Measurements from ENCODE around the gene ENPP6.

Gene ENPP6

GRCh38 chr4:184262901-184263300, 45.2 kb upstream of the ENPP6 start:
- TF ChIP-seq CREB1 (IDR thresholded peaks at IDR 0.05; ENCODE audit: low read depth) (no peak), CEBPB (IDR thresholded peaks at IDR 0.05) (no peak), RAD21 (IDR thresholded peaks at IDR 0.05; ENCODE audit: low read depth) (no peak), NFIC (IDR thresholded peaks at IDR 0.05) (no peak), REST (IDR thresholded peaks at IDR 0.05; ENCODE audit: low read depth) (no peak), EGR1 (IDR thresholded peaks at IDR 0.05) (no peak), ZBTB7A (IDR thresholded peaks at IDR 0.05; ENCODE audit: low read depth) (no peak)

GRCh38 chr4:184261246-184261645, 43.6 kb upstream of the ENPP6 start:
- TF ChIP-seq RAD21 (IDR thresholded peaks at IDR 0.05; ENCODE audit: low read depth) (no peak), REST (IDR thresholded peaks at IDR 0.05; ENCODE audit: low read depth) (no peak), NFIC (IDR thresholded peaks at IDR 0.05) (no peak), TCF12 (IDR thresholded peaks at IDR 0.05; ENCODE audit: low read depth) (no peak), FOXM1 (IDR thresholded peaks at IDR 0.05; ENCODE audit: borderline replicate concordance, low read depth) (no peak), EP300 (IDR thresholded peaks at IDR 0.05; ENCODE audit: borderline replicate concordance) (no peak), CEBPB (IDR thresholded peaks at IDR 0.05) (no peak), EGR1 (IDR thresholded peaks at IDR 0.05) (no peak), MAX (IDR thresholded peaks at IDR 0.05) (no peak), YY1 (IDR thresholded peaks at IDR 0.05; ENCODE audit: low read depth) (no peak), CREB1 (IDR thresholded peaks at IDR 0.05; ENCODE audit: low read depth) (no peak), TEAD4 (IDR thresholded peaks at IDR 0.05) (no peak), ZBTB7A (IDR thresholded peaks at IDR 0.05; ENCODE audit: low read depth) (no peak)

GRCh38 chr4:184259866-184260265, 42.2 kb upstream of the ENPP6 start:
- TF ChIP-seq ZBTB7A (IDR thresholded peaks at IDR 0.05; ENCODE audit: low read depth) (no peak), EGR1 (IDR thresholded peaks at IDR 0.05) (no peak), NFIC (IDR thresholded peaks at IDR 0.05) (no peak), RAD21 (IDR thresholded peaks at IDR 0.05; ENCODE audit: low read depth) (no peak), TCF12 (IDR thresholded peaks at IDR 0.05; ENCODE audit: low read depth) (no peak), EP300 (IDR thresholded peaks at IDR 0.05; ENCODE audit: borderline replicate concordance) (no peak)

- TF ChIP-seq EGR1 (IDR thresholded peaks at IDR 0.05) (no peak), CREB1 (IDR thresholded peaks at IDR 0.05; ENCODE audit: low read depth) (no peak), USF1 (IDR thresholded peaks at IDR 0.05) (no peak)
Measured at GRCh38 chr4:184259081-184259480, 41.4 kb upstream of the ENPP6 start.

- TF ChIP-seq ZBTB7A (IDR thresholded peaks at IDR 0.05; ENCODE audit: low read depth), result no peak
- no peak for TF ChIP-seq NFIC (IDR thresholded peaks at IDR 0.05)
- no peak for TF ChIP-seq EP300 (IDR thresholded peaks at IDR 0.05; ENCODE audit: borderline replicate concordance)
- TF ChIP-seq REST (IDR thresholded peaks at IDR 0.05; ENCODE audit: low read depth), result no peak
- no peak for TF ChIP-seq MAX (IDR thresholded peaks at IDR 0.05)
- TF ChIP-seq TCF12 (IDR thresholded peaks at IDR 0.05; ENCODE audit: low read depth), result no peak
- TF ChIP-seq TEAD4 (IDR thresholded peaks at IDR 0.05), result no peak
- TF ChIP-seq CEBPB (IDR thresholded peaks at IDR 0.05), result no peak
- TF ChIP-seq RAD21 (IDR thresholded peaks at IDR 0.05; ENCODE audit: low read depth), result no peak
- no peak for TF ChIP-seq FOXM1 (IDR thresholded peaks at IDR 0.05; ENCODE audit: borderline replicate concordance, low read depth)
- no peak for TF ChIP-seq CREB1 (IDR thresholded peaks at IDR 0.05; ENCODE audit: low read depth)
- no peak for TF ChIP-seq YY1 (IDR thresholded peaks at IDR 0.05; ENCODE audit: low read depth)
- no peak for TF ChIP-seq EGR1 (IDR thresholded peaks at IDR 0.05)
- TF ChIP-seq TAF1 (IDR thresholded peaks at IDR 0.05; ENCODE audit: low read depth), result no peak
- TF ChIP-seq USF1 (IDR thresholded peaks at IDR 0.05), result no peak
Measured at GRCh38 chr4:184255871-184256642, 38.4 kb upstream of the ENPP6 start.
